Measurements from ENCODE around the gene NCLN.
"Not testable (repeated sequence)": the region's sequence is repeated elsewhere in the genome, so short reads cannot be mapped to it uniquely, and the experiment has no call there.

The NCLN gene

GRCh38 chr19:3229346-3229743 lies 43.6 kb downstream of the NCLN start:
- no peaks in the 10 kb centered on the region for H3K9me3 ChIP-seq (replicated peaks in 1 of 11)
- no peaks in the 10 kb centered on the region for H3K36me3 ChIP-seq
- H3K9ac ChIP-seq, result 0 out of 22 replicates have a peak overlapping the region, but pooled peaks of 1 of the 11 experiments have one; percentile 10
- peaks cover 0 to 36% (median 18%) of the 10 kb centered on the region in 10 experiments; a peak in 14 of 20 replicates for H3K4me1 ChIP-seq
- peaks cover 3 to 36% (median 17%) of the 10 kb centered on the region in 11 experiments; a peak in 15 of 22 replicates for H3K27me3 ChIP-seq
- peaks cover 0 to 28% (median 9%) of the 10 kb centered on the region in 11 experiments; a peak in 10 of 22 replicates for H4K20me1 ChIP-seq
- H3K4me2 ChIP-seq, result peak overlapping the region in 8 of 11 experiments; percentile 37 to 68 (median 60); a peak in 14 of 22 replicates
- no peak overlapping the region for H3K27ac ChIP-seq
- no peak overlapping the region for H3K4me3 ChIP-seq
- TF ChIP-seq Cebpa-rat (IDR thresholded peaks at IDR 0.05), result no peak

GRCh38 chr19:3229888-3230496 lies 44.3 kb downstream of the NCLN start:
- H3K36me3 ChIP-seq, result no peaks in the 10 kb centered on the region
- no peak for TF ChIP-seq Cebpa-rat (IDR thresholded peaks at IDR 0.05)
- H3K4me1 ChIP-seq, result peaks cover 0 to 36% (median 18%) of the 10 kb centered on the region in 10 experiments; a peak in 14 of 20 replicates
- H3K4me2 ChIP-seq, result peak overlapping the region in 4 of 11 experiments; percentile 9 to 68 (median 48); a peak in 3 of 22 replicates
- H3K9me3 ChIP-seq (replicated peaks in 1 of 11), result no peaks in the 10 kb centered on the region
- no peak overlapping the region for H3K9ac ChIP-seq
- no peak overlapping the region for H3K27ac ChIP-seq
- peaks cover 3 to 32% (median 15%) of the 10 kb centered on the region in 11 experiments; a peak in 15 of 22 replicates for H3K27me3 ChIP-seq
- H4K20me1 ChIP-seq, result peaks cover 0 to 28% (median 9%) of the 10 kb centered on the region in 11 experiments; a peak in 10 of 22 replicates
- no peak overlapping the region for H3K4me3 ChIP-seq

- no peak for TF ChIP-seq Cebpa-rat (IDR thresholded peaks at IDR 0.05)
- Histone ChIP-seq H3K27ac (no peak overlapping the region), H4K20me1 (peaks cover 0 to 28% (median 9%) of the 10 kb centered on the region in 11 experiments; a peak in 10 of 22 replicates), H3K9me3 (replicated peaks in 1 of 11) (no peaks in the 10 kb centered on the region), H3K36me3 (no peaks in the 10 kb centered on the region), H3K4me3 (no peak overlapping the region), H3K9ac (no peak overlapping the region), H3K4me1 (peaks cover 0 to 26% (median 16%) of the 10 kb centered on the region in 10 experiments; a peak in 14 of 20 replicates), H3K27me3 (peaks cover 0 to 22% (median 7%) of the 10 kb centered on the region in 11 experiments; a peak in 10 of 22 replicates), H3K4me2 (no peak overlapping the region)
Observed at GRCh38 chr19:3231288-3231687, 45.6 kb downstream of the NCLN start.

GRCh38 chr19:3233116-3233515 lies 47.4 kb downstream of the NCLN start:
- Histone ChIP-seq H3K4me2 (no peak overlapping the region), H3K27ac (no peak overlapping the region), H3K4me1 (peaks cover 0 to 15% (median 14%) of the 10 kb centered on the region in 10 experiments; a peak in 14 of 20 replicates), H3K9me3 (replicated peaks in 1 of 11) (no peaks in the 10 kb centered on the region), H3K9ac (no peak overlapping the region), H3K4me3 (no peak overlapping the region), H4K20me1 (peaks cover 0 to 13% (median 0%) of the 10 kb centered on the region in 11 experiments; a peak in 7 of 22 replicates), H3K36me3 (no peaks in the 10 kb centered on the region), H3K27me3 (peaks cover 0 to 5% (median 0%) of the 10 kb centered on the region in 11 experiments; a peak in 7 of 22 replicates)
- no peak for TF ChIP-seq Cebpa-rat (IDR thresholded peaks at IDR 0.05)

- H3K27ac ChIP-seq, result no peak overlapping the region
- H3K36me3 ChIP-seq, result no peaks in the 10 kb centered on the region
- no peaks in the 10 kb centered on the region for H3K9me3 ChIP-seq (replicated peaks in 1 of 11)
- H3K4me2 ChIP-seq, result no peak overlapping the region
- peaks cover 0 to 5% (median 0%) of the 10 kb centered on the region in 11 experiments; a peak in 3 of 22 replicates for H3K27me3 ChIP-seq
- peaks cover 0 to 12% (median 0%) of the 10 kb centered on the region in 11 experiments; a peak in 4 of 22 replicates for H4K20me1 ChIP-seq
- H3K9ac ChIP-seq, result no peak overlapping the region
- no peak overlapping the region for H3K4me3 ChIP-seq
- no peak for TF ChIP-seq Cebpa-rat (IDR thresholded peaks at IDR 0.05)
- peaks cover 0 to 10% (median 9%) of the 10 kb centered on the region in 10 experiments; a peak in 14 of 20 replicates for H3K4me1 ChIP-seq
Observed at GRCh38 chr19:3233831-3234230, 48.1 kb downstream of the NCLN start.

GRCh38 chr19:3234800-3235199 lies 49.1 kb downstream of the NCLN start:
- Histone ChIP-seq H3K9ac (no peak overlapping the region), H3K4me3 (no peak overlapping the region), H3K4me1 (peaks cover 0 to under 1% (median under 1%) of the 10 kb centered on the region in 10 experiments; a peak in 3 of 20 replicates), H4K20me1 (peaks cover 0 to 5% (median 0%) of the 10 kb centered on the region in 11 experiments; a peak in 3 of 22 replicates), H3K9me3 (replicated peaks in 1 of 11) (no peaks in the 10 kb centered on the region), H3K36me3 (no peaks in the 10 kb centered on the region), H3K27me3 (peaks cover 0 to 4% (median 0%) of the 10 kb centered on the region in 11 experiments; a peak in 1 of 22 replicates), H3K4me2 (no peak overlapping the region), H3K27ac (no peak overlapping the region)
- no peak for TF ChIP-seq Cebpa-rat (IDR thresholded peaks at IDR 0.05)

- H3K27me3 ChIP-seq, H3K27ac ChIP-seq: not testable (repeated sequence)
Observed at GRCh38 chr19:3235604-3236003, 49.9 kb downstream of the NCLN start.

GRCh38 chr19:3236272-3236671 lies 50.5 kb downstream of the NCLN start:
- no peaks in the 10 kb centered on the region for H3K4me1 ChIP-seq
- TF ChIP-seq Cebpa-rat (IDR thresholded peaks at IDR 0.05), result no peak
- H3K9me3 ChIP-seq (replicated peaks in 1 of 11), result no peaks in the 10 kb centered on the region
- no peaks in the 10 kb centered on the region for H3K36me3 ChIP-seq
- H4K20me1 ChIP-seq, result peaks cover 0 to 9% (median 0%) of the 10 kb centered on the region in 11 experiments; a peak in 2 of 22 replicates
- H3K9ac ChIP-seq, result no peak overlapping the region
- no peak overlapping the region for H3K27ac ChIP-seq
- peaks cover 0 to 4% (median 0%) of the 10 kb centered on the region in 11 experiments; a peak in 1 of 22 replicates for H3K27me3 ChIP-seq
- no peak overlapping the region for H3K4me3 ChIP-seq
- H3K4me2 ChIP-seq, result no peak overlapping the region

More at GRCh38 chr19:3235604-3236003, 49.9 kb downstream of the NCLN start:
- not testable (repeated sequence) for H4K20me1 ChIP-seq; H3K36me3 ChIP-seq; H3K4me1 ChIP-seq; H3K4me2 ChIP-seq; H3K4me3 ChIP-seq; H3K9ac ChIP-seq; H3K9me3 ChIP-seq (replicated peaks in 1 of 11)

GRCh38 chr19:3238066-3238561 lies 52.4 kb downstream of the NCLN start:
- Histone ChIP-seq H3K9ac (no peak overlapping the region), H3K4me1 (no peaks in the 10 kb centered on the region), H3K36me3 (no peaks in the 10 kb centered on the region), H3K4me2 (no peak overlapping the region), H3K9me3 (replicated peaks in 1 of 11) (no peaks in the 10 kb centered on the region), H4K20me1 (peaks cover 0 to 17% (median 0%) of the 10 kb centered on the region in 11 experiments; a peak in 3 of 22 replicates), H3K4me3 (no peak overlapping the region), H3K27ac (no peak overlapping the region), H3K27me3 (peaks cover 0 to 4% (median 0%) of the 10 kb centered on the region in 11 experiments; a peak in 1 of 22 replicates)
- no peak for TF ChIP-seq Cebpa-rat (IDR thresholded peaks at IDR 0.05)
